Muscle of back (tissue), 13 donors: ENCODE results near the gene TCP11. TPM values are rescaled to one million over a fixed set of nuclear protein-coding genes. Genes with fewer than 3 reads are reported as not detected.

Experiments
- DNase-seq, 3 donors: peaks; one replicate each; pipeline versions ENCODE4 v3.0.0 to v3.0.0-alpha.2; 2013
- long read RNA-seq, 9 donors: transcript quantifications; one replicate each; lab custom pipeline, GENCODE V29; 2026
- polyA plus RNA-seq, 10 donors: library from polyadenylated mRNA; unstranded; fragments of 120-200 nt; gene quantifications; one replicate each; pipeline ENCODE4 v1.2.1, GENCODE V29; 2013; ENCODE audit not compliant: insufficient read length in 10 of 10

Gene TCP11
- under 1 TPM in 9 of 10 donors, not detected in 1; 0.15 to 0.73 (median 0.35) TPM for polyA plus RNA-seq
- long read RNA-seq, donor 1, result 0 reads
- long read RNA-seq, donor 2, partial matches to known transcripts, result 0 of 1 reads
- long read RNA-seq, donor 2, other reads (novel, unspliced or antisense), result 0 of 1 reads
- long read RNA-seq, donor 3, result 0 reads
- long read RNA-seq, donor 4, result 0 reads
- long read RNA-seq, donor 5, result 0 reads
- long read RNA-seq, donor 6, result 0 reads
- long read RNA-seq, donor 7, result 0 reads
- long read RNA-seq, donor 8, result 0 reads
- long read RNA-seq, donor 9, result 0 reads

- DNase-seq, result peak in 1 of 3 donors; percentile 81
Measured at GRCh38 chr6:35141007-35141655, at the start of gene TCP11. TSS of gene TCP11 (minus strand) at chr6:35141339. CDS start at chr6:35140870, 469 bp downstream.

GRCh38 chr6:35190306-35190705 lies 49.2 kb upstream of the TCP11 start:
- no peak for DNase-seq

GRCh38 chr6:35188886-35189285 lies 47.7 kb upstream of the TCP11 start:
- DNase-seq, result no peak

GRCh38 chr6:35186571-35186970 lies 45.4 kb upstream of the TCP11 start:
- DNase-seq, result no peak

GRCh38 chr6:35185971-35186370 lies 44.8 kb upstream of the TCP11 start:
- DNase-seq, result no peak

GRCh38 chr6:35185302-35185681 lies 44.2 kb upstream of the TCP11 start:
- peak in 1 of 3 donors; percentile 47 for DNase-seq

GRCh38 chr6:35184580-35185301 lies 43.6 kb upstream of the TCP11 start:
- no peak for DNase-seq

GRCh38 chr6:35183935-35184334 lies 42.8 kb upstream of the TCP11 start:
- no peak for DNase-seq

GRCh38 chr6:35183281-35183680 lies 42.1 kb upstream of the TCP11 start:
- DNase-seq, result no peak

GRCh38 chr6:35181933-35182612 lies 40.9 kb upstream of the TCP11 start:
- DNase-seq, result peak; percentile 47 to 79 (median 74)

- DNase-seq, result peak; percentile 49 to 71 (median 62)
Measured at GRCh38 chr6:35181308-35181932, 40.3 kb upstream of the TCP11 start.

- peak in 1 of 3 donors; percentile 55 for DNase-seq
Measured at GRCh38 chr6:35179901-35180535, 38.9 kb upstream of the TCP11 start.

GRCh38 chr6:35178932-35179832 lies 38.0 kb upstream of the TCP11 start:
- DNase-seq, result no peak

- DNase-seq, result no peak
Measured at GRCh38 chr6:35178012-35178411, 36.9 kb upstream of the TCP11 start.

GRCh38 chr6:35177596-35177995 lies 36.5 kb upstream of the TCP11 start:
- peak in 1 of 3 donors; percentile 52 for DNase-seq

- no peak for DNase-seq
Measured at GRCh38 chr6:35177157-35177556, 36.0 kb upstream of the TCP11 start.

GRCh38 chr6:35176301-35177024 lies 35.3 kb upstream of the TCP11 start:
- no peak for DNase-seq

GRCh38 chr6:35174501-35174900 lies 33.4 kb upstream of the TCP11 start:
- DNase-seq, result no peak

GRCh38 chr6:35174088-35174434 lies 32.9 kb upstream of the TCP11 start:
- DNase-seq, result no peak
